Measurements from ENCODE around the gene VAT1L.
A peak's percentile ranks its signal among the peaks of the same experiment; 100 is the strongest.

The VAT1L gene

DNA sequence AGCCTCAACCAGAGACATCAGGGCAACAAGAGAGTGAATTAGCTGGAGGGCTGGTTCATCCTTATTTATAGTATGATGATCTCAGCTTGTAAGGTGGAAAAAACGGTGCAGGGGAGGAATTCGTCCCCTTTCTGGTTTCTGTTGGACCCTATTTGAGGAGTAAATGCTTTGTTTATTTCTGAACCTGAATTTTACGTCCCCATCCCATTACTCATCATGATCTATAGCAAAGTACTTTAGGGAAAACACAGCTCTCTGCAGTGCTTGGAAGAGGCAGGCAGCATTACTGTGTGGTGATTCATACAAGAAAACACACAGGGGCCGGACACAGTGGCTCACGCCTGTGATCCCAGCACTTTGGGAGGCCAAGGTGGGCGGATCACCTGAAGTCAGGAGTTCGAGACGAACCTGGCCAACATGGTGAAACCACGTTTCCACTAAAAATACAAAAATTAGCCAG, 8.0 kb upstream of the VAT1L start:
- Histone ChIP-seq H3K4me1 (ENCODE audit: insufficient read depth, poor library complexity, severe bottlenecking) (no peaks in the 10 kb centered on the region), H3K27ac (ENCODE audit: poor library complexity, severe bottlenecking) (no peak overlapping the region), H3K27me3 (ENCODE audit: insufficient read depth, poor library complexity, severe bottlenecking) (peaks cover 4% of the 10 kb centered on the region), H3K4me3 (ENCODE audit: severe bottlenecking) (no peak overlapping the region), H3K36me3 (ENCODE audit: low read depth) (no peaks in the 10 kb centered on the region), H3K9me3 (ENCODE audit: severe bottlenecking) (no peaks in the 10 kb centered on the region)
- DNase-seq (ENCODE audit: low spot score) (no peak), ATAC-seq (ENCODE audit: low read depth) (peak; percentile 98)
- TF ChIP-seq, protein P1, sequence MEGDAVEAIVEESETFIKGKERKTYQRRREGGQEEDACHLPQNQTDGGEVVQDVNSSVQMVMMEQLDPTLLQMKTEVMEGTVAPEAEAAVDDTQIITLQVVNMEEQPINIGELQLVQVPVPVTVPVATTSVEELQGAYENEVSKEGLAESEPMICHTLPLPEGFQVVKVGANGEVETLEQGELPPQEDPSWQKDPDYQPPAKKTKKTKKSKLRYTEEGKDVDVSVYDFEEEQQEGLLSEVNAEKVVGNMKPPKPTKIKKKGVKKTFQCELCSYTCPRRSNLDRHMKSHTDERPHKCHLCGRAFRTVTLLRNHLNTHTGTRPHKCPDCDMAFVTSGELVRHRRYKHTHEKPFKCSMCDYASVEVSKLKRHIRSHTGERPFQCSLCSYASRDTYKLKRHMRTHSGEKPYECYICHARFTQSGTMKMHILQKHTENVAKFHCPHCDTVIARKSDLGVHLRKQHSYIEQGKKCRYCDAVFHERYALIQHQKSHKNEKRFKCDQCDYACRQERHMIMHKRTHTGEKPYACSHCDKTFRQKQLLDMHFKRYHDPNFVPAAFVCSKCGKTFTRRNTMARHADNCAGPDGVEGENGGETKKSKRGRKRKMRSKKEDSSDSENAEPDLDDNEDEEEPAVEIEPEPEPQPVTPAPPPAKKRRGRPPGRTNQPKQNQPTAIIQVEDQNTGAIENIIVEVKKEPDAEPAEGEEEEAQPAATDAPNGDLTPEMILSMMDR (IDR thresholded peaks at IDR 0.05; ENCODE audit: poor library complexity, severe bottlenecking), result no peak

DNA sequence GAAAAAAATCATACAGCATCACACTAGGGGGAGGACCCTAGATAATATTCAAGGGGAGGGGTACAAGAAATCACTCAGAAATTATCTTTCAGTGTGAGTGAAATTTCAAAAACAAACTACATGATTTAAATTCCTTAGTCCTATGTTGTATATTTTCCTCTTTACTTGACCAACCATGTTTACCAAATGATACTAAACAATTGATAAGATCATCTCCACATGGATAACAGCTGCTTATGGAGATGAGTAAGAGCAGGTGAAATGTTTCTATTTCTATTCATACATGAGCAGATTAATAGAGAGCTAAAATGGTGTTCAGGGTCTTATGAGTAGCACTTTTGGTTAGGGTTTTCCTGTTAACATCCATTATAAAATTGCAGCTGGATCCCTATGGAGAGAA, 7.3 kb upstream of the VAT1L start:
- Histone ChIP-seq H3K4me3 (ENCODE audit: severe bottlenecking) (no peak overlapping the region), H3K4me1 (ENCODE audit: insufficient read depth, poor library complexity, severe bottlenecking) (no peaks in the 10 kb centered on the region), H3K27ac (ENCODE audit: poor library complexity, severe bottlenecking) (no peak overlapping the region), H3K27me3 (ENCODE audit: insufficient read depth, poor library complexity, severe bottlenecking) (peaks cover 11% of the 10 kb centered on the region), H3K9me3 (ENCODE audit: severe bottlenecking) (no peaks in the 10 kb centered on the region), H3K36me3 (ENCODE audit: low read depth) (no peaks in the 10 kb centered on the region)
- DNase-seq (ENCODE audit: low spot score) (no peak), ATAC-seq (ENCODE audit: low read depth) (no peak)
- TF ChIP-seq, protein P1 (IDR thresholded peaks at IDR 0.05; ENCODE audit: poor library complexity, severe bottlenecking), result no peak

GRCh38 chr16:77782694-77783093, 5.7 kb upstream of the VAT1L start:
- peaks cover 26% of the 10 kb centered on the region for H3K27me3 ChIP-seq (ENCODE audit: insufficient read depth, poor library complexity, severe bottlenecking)
- DNase-seq (ENCODE audit: low spot score), result no peak
- H3K27ac ChIP-seq (ENCODE audit: poor library complexity, severe bottlenecking), result no peak overlapping the region
- TF ChIP-seq, protein P1 (IDR thresholded peaks at IDR 0.05; ENCODE audit: poor library complexity, severe bottlenecking), result no peak
- ATAC-seq (ENCODE audit: low read depth), result no peak
- no peak overlapping the region for H3K4me3 ChIP-seq (ENCODE audit: severe bottlenecking)
- H3K9me3 ChIP-seq (ENCODE audit: severe bottlenecking), result no peaks in the 10 kb centered on the region
- H3K36me3 ChIP-seq (ENCODE audit: low read depth), result no peaks in the 10 kb centered on the region
- H3K4me1 ChIP-seq (ENCODE audit: insufficient read depth, poor library complexity, severe bottlenecking), result no peaks in the 10 kb centered on the region

DNA sequence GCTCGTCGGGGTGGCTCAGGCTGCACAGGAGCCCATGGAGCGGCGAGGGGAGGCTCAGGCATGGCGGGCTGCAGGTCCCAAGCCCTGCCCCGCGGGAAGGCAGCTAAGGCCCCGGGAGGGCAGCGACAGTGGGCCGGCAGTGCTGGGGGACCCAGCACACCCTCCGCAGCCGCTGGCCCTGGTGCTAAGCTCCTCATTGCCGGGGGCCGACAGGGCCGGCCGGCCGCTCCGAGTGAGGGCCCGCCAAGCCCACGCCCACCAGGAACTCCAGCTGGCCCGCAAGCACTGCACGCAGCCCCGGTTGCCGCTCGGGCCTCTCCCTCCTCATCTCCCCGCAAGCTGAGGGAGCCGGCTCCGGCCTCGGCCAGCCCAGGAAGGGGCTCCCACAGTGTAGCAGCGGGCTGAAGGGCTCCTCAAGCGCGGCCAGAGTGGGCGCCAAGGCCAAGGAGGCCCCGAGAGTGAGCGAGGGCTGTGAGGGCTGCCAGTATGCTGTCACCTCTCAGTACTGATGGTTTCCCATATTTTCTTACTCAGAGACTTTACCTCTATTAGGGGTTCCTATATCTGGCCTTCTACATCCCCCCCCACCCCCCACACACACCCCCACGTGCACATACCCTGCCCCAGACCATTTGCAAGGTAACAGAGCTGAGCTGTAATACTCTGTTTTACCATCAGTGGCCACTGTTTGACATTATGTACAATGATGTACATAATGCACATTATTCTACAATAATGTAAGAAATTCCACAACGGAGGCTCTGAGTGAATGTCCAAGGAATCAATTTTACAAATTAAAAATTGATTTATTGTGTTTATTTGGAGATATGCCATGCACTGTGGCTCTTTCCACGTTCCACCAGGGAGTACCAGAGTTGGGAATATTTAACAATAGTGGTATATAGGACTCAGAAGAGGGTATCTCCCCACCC, 3.7 kb upstream of the VAT1L start:
- DNase-seq (ENCODE audit: low spot score), result no peak
- Histone ChIP-seq H3K9me3 (ENCODE audit: severe bottlenecking) (no peaks in the 10 kb centered on the region), H3K4me3 (ENCODE audit: severe bottlenecking) (no peak overlapping the region), H3K27me3 (ENCODE audit: insufficient read depth, poor library complexity, severe bottlenecking) (peaks cover 46% of the 10 kb centered on the region), H3K36me3 (ENCODE audit: low read depth) (no peaks in the 10 kb centered on the region), H3K27ac (ENCODE audit: poor library complexity, severe bottlenecking) (no peak overlapping the region), H3K4me1 (ENCODE audit: insufficient read depth, poor library complexity, severe bottlenecking) (no peaks in the 10 kb centered on the region)
- TF ChIP-seq, protein P1 (IDR thresholded peaks at IDR 0.05; ENCODE audit: poor library complexity, severe bottlenecking), result peak; percentile 35
- ATAC-seq (ENCODE audit: low read depth), result no peak

- Histone ChIP-seq H3K4me1 (ENCODE audit: insufficient read depth, poor library complexity, severe bottlenecking) (no peaks in the 10 kb centered on the region), H3K27ac (ENCODE audit: poor library complexity, severe bottlenecking) (no peak overlapping the region), H3K9me3 (ENCODE audit: severe bottlenecking) (no peaks in the 10 kb centered on the region), H3K36me3 (ENCODE audit: low read depth) (no peaks in the 10 kb centered on the region), H3K4me3 (ENCODE audit: severe bottlenecking) (no peak overlapping the region), H3K27me3 (ENCODE audit: insufficient read depth, poor library complexity, severe bottlenecking) (peaks cover 53% of the 10 kb centered on the region)
- ATAC-seq (ENCODE audit: low read depth) (no peak), DNase-seq (ENCODE audit: low spot score) (no peak)
- TF ChIP-seq, protein P1 (IDR thresholded peaks at IDR 0.05; ENCODE audit: poor library complexity, severe bottlenecking), result no peak
Measured at GRCh38 chr16:77785373-77785764, 3.0 kb upstream of the VAT1L start.

Data from RWPE2 (cell line).